GM21528 (cell line): ENCODE measurements around the gene KLHL18.
"Not testable (repeated sequence)": the region's sequence is repeated elsewhere in the genome, so short reads cannot be mapped to it uniquely, and the experiment has no call there.

Source experiments
- ATAC-seq: cut with Tn5 transposase; IDR thresholded peaks from one replicate; pipeline ENCODE4 v1.9.1; 2021; ENCODE audit warnings: mild to moderate bottlenecking, moderate library complexity; ENCODE audit not compliant: unreplicated experiment, low FRiP score

Gene KLHL18

DNA sequence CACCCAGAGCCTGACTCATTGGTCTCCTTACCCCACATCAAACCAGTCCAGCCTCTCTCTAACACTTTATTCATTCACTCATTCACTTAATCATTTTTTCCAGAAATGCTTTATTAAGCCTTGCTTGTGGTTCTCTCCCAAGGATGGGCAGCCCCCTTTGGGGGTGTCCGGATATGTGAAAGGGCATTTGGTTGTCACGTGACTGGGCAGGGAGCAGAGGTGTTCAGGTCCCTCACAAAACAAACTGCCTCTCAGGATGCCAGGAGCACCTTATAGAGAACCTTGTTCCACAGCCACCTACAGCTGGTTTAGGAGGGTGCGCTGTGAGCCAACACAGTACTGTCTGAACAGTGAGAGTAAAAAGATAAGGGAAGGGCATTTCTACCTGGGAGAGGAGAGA is 72.3 kb downstream of the KLHL18 start:
- ATAC-seq: no peak

- no peak for ATAC-seq
Observed at GRCh38 chr3:47356201-47356600, 73.5 kb downstream of the KLHL18 start.

DNA sequence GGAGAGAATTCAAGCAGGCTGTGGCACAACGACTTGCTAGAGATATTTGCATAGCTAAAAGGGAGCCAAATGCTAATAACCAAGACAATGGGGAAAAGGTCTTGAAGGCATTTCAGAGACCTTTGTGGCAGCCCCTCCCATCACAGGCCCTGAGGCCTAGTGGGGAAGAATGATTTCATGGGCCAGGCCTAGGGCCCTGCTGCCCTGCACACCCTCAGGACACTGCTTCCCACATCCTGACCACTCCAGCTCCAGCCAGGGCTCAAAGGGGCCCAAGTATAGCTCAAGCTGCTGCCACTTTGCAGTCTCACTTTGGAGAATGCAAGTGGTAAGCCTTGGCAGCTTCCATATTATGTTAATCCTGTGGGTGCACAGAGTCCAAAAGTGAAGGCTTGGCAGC is 76.6 kb downstream of the KLHL18 start:
- no peak for ATAC-seq

DNA sequence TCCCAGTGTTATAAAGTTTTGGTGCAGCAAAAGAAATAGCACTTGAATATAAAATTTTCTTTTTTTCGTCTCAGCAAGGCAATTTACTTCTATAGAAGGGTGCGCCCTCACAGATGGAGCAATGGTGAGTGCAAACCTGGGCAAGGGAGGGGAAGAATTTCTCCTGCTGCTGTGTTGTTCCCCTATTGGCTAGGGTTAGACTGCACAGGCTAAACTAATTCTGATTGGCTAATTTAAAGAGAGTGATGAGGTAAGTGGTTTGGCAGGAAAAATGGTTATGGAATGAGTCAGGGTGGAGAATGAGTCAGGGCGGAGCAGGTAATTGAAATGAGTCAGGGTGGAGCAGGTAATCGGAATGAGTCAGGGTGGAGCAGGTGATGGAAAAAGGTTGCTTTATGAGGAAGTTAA is 77.4 kb downstream of the KLHL18 start:
- not testable (repeated sequence) for ATAC-seq

DNA sequence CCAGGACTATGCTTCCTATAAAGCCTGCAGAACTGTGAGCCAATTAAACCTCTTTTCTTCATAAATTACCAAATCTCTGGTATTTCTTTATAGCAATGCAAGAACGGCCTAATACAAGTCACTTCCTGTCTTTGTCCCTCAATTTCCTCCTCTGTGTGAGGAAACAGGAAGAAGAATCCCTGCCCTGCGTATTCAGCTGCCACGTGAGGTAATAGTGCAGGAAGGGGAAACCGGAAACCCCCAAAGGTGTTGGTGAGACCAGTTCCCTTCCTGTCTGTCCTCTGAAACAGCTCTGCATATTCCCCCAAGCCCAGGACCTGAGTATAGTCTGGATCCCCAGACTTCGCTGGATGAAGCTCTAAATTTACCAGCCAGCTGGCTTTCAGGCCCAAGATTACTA is 80.0 kb downstream of the KLHL18 start:
- ATAC-seq: no peak

DNA sequence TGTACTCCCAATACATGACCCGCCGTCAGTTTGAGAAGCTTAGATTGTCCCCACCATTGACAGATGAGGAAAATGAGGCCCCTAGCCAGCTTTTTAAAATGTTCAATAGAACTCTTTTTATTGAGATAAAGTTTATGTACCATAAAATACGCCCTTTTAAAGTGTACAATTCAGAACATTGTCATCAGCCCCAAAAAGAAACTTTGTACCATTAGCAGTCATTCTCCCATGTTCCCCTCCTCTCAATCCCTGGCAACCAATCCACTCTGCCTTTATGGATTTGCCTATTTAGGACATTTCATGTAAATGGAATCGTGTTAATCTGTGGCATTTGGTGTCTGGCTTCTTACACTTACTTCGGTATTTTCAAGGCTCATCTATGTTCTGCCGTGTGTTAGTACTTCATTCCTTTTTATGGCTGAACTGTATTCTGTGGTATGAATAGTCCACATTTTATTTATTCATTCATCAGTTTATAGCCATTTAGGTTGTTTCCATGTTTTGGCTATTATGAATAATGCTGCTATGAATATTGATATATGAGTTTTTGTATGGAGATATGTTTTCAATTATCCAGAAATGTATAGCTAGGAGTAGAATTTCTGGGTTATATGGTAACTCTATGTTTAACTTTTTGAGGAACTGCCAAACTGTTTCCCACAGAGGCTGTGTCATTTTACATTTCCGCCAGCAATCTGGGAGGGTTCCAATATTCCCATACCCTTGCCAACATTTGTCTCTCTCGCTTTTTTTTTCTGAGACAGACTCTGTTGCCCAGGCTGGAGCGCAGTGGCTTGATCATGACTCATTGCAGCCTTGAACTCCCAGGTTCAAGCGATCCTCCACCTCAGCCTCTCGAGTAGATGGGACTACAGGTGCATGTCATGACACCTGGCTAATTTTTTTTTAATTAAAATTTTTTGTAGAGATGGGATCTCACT is 82.7 kb downstream of the KLHL18 start:
- ATAC-seq: no peak

DNA sequence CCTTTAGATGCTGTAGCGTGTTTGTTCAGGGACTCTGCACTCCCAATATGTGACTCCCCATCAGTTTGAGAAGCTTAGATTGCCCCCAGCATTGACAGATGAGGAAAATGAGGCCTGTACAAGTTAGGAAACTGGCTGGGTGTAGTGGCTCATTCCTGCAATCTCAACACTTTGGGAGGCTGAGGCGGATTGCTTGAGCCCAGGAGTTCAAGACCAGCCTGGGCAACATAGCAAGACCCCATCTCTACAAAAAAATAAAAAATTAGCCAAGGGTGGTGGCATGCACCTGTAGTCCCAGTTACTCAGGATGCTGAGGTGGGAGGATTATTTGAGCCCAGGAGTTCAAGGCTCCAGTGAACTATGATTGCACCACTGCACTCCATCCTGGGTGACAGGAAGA is 84.1 kb downstream of the KLHL18 start:
- ATAC-seq: no peak

DNA sequence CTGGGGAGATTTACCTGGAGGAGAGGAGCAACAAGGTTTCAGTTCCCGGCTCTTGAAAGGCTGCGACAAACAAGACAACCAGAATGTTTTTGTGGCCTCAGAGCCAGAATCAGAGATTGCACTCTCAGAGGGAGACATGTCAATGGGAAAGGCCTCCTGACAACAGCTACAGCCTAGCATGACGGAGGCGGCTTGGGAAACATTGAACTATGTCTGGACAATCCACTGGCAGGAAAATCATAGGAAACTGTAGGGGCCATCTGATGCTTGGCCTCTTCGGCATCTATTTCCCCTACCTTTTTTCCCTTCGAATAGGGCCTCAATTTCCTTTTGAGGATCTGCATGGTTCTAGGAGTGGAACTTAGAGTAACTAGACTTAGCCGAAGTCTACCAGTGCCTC is 84.9 kb downstream of the KLHL18 start:
- ATAC-seq: no peak

DNA sequence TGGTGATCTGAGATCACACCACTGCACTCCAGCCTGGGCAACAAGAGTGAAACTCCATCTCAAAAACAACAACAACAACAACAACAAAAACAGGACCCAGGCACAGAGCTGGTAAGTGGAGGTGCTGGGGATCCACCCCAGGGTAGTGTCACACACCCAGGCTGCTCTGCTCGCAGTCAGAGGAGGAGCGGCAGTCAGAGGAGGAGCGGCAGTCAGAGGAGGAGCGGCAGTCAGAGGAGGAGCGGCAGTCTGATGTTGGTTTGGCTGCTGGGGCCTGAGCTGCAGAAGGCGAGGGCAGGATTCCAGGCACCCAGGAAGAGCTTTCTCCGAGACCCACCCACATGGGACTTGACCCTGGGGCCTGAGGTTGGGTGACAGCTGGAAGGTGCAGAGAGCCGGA is 87.3 kb downstream of the KLHL18 start:
- not testable (repeated sequence) for ATAC-seq

DNA sequence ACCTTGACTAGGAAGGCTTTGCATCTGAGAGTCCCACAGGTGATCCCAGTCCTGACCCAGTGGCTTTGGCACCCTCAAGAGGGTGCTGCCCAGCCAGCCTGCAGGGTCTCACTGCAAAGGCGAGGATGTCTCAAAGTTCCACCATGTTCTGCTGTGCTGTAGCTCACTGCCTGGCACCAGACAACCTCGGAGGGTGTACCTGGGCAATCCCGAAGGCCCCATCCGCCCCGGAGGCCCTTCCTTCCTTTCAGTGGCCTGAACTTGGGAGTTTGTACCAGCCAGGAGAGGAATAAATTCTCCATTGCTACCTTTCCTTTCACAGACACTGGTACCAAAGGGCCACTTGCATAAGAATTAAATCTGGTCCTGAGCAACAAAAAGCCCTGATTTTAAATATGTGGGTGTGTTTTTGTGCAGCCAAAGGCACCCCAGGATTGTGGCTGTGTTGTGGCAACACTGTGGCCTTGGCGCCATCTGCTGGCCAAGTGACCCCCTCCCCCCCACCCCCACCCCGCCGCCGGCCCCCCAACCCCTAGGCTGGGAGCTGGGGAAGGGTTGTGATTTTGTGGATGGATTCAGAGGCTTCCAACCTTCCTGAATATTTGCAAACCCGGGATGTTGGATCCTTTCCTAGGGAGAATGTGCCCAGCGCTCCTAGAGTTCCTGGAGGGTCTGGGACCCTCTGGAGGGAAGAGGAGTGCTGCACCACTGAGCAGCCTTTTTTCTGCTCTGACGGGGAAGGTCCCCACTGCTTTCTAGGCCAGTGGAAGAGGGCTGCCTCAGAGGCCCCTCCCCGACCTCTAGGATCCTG is 88.3 kb downstream of the KLHL18 start:
- ATAC-seq: no peak

DNA sequence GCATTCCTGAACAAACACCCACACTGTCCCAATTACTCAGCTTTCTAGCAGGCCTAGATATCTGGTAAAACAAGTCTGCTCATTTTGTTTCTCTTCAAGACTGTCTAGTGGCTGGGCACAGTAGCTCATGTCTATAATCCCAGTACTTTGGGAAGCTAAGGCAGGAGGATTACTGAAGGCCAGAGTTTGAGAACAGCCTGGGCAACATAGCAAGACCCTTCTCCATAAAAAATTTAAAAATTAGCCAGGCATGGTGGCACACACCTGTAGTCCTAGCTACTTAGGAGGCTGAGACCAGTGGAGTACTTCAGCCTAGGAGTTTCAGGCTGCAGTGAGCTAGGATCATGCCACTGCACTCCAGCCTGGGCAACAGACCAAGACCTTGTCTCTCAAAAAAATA is 91.8 kb downstream of the KLHL18 start:
- ATAC-seq: no peak

DNA sequence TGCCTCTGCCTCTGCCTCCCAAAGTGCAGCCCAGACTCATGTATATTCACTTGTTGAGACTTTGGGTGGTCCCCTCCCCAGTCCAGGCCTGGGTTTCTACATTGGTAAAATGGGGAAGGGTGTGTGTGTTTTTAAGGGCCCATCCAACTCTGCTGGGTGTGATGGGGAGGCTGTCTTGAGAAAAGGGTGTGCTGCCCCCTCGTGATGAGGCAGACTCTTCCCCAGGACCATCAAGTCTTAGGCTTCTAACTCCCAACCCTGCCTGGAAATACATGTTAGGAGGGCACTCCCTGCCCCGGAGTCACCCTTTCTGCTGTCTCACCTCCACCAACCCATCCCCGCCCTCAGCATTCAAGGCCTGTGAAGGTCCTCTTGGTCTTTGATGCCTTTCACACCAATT is 93.6 kb downstream of the KLHL18 start:
- no peak for ATAC-seq

- no peak for ATAC-seq
Observed at GRCh38 chr3:47377186-47377585, 94.4 kb downstream of the KLHL18 start.

DNA sequence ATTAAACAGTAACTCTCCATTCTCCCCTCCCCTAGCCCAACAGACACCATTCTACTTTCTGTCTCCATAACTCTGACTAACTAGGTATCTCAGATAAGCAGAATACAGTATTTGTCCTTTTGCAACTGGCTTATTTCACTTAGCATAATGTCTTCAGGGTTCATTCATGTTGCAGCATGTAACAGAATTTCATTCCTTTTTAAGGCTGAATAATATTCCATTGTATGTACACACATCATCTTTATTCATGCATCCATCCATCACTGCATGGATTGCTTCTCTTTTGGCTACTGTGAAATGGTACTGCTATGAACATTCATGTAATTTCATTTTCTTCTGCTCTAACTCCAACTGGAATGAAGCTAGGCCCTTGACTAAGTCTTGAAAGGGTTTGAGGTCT is 96.1 kb downstream of the KLHL18 start:
- no peak for ATAC-seq

- ATAC-seq: no peak
Observed at GRCh38 chr3:47379411-47379899, 96.7 kb downstream of the KLHL18 start.

DNA sequence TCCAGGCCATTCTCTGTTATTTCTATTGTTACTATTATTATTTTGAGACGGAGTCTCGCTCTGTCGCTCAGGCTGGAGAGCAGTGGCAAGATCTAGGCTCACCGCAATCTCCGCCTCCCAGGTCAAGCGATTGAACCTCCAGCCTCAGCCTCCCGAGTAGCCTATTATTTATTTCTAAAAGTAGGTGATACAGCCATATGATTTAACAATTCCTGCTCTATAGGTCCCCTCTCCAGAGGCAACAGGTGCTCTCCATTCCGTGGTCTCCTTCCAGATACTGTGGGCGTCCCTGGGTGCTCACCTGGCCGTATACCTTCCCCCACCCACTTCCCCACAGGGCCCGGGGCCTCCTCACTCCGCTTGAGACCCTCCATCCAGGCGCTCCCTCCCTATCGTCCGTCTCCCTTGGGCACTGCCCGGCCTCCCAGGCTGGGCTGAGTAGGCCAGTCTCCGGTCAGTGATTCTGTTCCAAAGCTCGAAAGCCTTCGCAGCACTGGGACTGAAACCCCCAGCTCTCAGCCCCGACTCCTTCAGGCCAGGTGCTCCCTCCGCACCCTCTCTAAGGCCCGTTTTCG is 97.4 kb downstream of the KLHL18 start:
- peak; percentile 28 for ATAC-seq

GRCh38 chr3:47380601-47381316 is 98.0 kb downstream of the KLHL18 start, which contains the start of gene PTPN23:
TSS of gene PTPN23 (plus strand) at chr3:47381021. CDS start at chr3:47381097, 76 bp downstream.
- ATAC-seq: peak; percentile 81

DNA sequence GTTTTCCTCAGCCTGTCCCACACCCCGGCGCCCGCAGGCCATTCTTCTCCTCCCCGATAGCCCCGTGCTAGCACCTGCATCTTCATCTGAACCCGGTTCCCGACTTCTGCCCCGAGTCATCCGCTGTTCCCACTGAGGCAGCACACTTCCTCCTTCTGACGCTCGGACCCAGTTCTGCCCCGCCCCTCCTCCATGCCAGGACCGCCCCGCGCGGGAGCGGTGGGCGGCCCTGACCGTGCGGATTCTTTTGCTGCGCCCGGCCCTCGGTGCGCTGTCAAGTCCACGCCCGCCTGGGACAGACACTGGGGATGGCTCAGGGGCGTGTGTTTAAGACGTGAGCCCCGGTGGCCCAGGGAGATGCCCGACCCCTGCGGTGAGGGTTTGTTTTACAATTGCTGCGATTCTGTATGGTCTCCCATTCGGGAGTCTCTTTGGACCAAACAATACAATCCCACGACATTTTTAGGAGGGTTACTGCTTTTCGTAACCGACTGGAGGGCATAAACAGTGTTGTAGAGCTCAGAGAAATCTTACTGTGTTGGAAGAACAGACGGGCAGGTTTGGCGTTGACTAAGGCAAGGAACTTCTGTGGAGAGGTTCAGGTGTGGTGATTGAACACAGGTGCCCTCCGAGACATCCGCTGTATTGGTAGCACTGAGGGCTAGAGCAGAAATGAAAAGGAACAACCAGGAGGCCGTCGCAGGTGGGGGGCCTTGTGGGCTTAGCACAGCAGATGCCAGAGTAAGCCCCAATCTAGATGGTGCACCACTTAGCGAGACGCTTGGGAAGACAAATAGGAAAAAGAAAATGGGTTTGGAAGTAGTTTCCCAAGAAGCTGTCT is 98.8 kb downstream of the KLHL18 start:
- peak; percentile 60 for ATAC-seq

- ATAC-seq: no peak
Observed at GRCh38 chr3:47384425-47384824, 101.7 kb downstream of the KLHL18 start.
